Fibroblast of skin of left quadriceps (primary cell): Measurements from ENCODE around the gene DUSP5.
"Not testable (repeated sequence)": the region's sequence is repeated elsewhere in the genome, so short reads cannot be mapped to it uniquely, and the experiment has no call there.

ENCODE experiments used
- DNase-seq, 2 experiments: peaks; one replicate each; pipeline ENCODE4 v3.0.0-alpha.2; 2013; ENCODE audit warnings: low read depth in 2 of 2

The DUSP5 gene

DNA sequence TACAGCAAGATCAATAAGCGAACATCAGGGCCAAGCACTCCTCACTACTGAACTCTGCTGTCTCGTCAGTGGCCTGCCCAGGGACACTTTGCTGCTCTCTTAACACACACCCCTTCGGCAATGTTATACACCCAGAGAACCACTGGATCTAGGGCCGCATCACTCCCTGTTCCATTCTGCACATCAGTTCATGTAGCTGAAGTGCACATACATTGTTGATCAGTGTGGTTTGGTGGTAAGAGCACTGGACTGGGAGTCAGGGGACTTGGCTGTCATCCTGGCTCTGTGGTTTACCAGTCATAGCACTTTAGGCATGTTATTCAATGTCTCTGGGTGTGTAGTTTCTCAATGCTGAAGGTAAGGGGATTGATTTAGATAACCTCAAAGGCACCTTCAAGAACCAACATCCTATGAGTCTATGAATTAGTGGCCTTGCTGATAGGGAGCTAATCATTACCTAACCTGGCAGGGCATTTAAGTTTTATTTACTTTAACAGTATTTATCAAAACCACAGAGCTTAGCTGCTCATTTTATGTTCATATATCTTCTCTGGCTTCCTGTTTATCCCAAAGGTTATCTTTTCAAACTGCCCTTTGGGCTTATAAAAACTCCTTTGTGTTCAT lies 24.8 kb downstream of the DUSP5 start:
- DNase-seq, result no peak

DNA sequence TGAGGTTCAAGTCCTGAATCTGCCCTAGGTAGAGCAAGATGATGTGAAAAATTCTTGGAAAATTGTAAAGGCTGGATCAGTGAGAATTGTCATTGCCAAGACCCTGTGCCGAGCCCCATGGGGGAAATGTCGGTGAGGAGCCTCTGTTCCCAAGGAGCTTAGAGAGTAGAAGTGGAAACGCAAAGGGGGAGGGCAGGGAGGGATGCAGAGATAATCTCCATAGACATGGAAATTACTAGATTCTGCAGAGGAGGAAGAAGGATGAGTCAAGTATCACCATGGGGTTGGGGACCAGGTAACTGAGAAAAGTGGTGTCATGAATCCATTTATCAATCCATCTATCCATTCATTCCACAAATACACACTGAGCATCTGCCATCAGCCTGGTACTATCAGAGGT lies 26.0 kb downstream of the DUSP5 start:
- DNase-seq, result no peak

DNA sequence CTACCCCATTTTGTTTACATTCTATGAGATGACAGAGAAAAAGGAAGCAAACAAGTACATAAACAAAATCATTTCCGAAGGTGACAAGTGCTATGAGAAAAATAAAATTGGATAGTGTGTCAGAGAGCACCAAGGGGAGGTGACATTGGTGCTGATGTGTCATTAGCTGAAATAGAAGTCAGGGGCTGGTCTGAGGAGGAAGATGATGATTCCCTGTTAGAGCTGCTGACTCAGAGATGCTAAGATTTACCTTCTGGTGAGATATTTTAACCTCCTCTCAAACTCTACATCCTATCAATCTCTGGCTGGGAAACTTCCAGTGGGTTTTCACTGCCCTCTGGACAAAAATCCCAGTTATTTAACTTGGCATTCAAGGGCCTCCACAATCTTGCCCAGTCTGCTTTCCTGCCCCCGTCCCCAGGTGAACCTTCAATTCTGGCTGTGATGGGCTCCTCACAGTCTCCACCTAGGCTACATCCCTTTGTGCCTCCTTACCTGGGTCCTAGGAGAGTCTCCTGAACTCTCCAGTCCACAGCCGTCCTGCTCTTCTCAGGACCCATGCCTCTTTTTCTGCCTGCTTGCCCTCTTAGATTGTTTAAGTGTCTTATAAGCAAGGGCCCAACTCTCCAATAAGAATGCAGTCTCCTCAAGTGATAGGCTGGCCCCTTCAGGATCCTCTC lies 26.6 kb downstream of the DUSP5 start:
- no peak for DNase-seq

DNA sequence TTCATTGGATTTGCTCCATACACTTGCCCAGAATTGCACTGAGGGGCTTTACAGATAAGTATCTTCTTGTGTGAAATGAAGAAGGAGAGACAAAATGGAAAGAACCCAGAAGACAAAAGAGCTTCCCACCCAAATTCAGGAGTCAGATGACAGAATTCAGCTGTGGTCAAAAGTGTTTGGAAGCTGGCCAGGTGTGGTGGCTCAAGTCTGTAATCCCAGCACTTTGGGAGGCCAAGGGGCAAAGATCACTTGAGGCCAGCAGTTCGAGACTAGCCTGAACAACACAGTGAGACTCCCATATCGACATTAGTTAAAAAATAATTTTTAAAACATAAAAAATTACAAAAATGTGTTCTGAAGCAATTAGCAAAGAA lies 27.1 kb downstream of the DUSP5 start:
- DNase-seq, result no peak

DNA sequence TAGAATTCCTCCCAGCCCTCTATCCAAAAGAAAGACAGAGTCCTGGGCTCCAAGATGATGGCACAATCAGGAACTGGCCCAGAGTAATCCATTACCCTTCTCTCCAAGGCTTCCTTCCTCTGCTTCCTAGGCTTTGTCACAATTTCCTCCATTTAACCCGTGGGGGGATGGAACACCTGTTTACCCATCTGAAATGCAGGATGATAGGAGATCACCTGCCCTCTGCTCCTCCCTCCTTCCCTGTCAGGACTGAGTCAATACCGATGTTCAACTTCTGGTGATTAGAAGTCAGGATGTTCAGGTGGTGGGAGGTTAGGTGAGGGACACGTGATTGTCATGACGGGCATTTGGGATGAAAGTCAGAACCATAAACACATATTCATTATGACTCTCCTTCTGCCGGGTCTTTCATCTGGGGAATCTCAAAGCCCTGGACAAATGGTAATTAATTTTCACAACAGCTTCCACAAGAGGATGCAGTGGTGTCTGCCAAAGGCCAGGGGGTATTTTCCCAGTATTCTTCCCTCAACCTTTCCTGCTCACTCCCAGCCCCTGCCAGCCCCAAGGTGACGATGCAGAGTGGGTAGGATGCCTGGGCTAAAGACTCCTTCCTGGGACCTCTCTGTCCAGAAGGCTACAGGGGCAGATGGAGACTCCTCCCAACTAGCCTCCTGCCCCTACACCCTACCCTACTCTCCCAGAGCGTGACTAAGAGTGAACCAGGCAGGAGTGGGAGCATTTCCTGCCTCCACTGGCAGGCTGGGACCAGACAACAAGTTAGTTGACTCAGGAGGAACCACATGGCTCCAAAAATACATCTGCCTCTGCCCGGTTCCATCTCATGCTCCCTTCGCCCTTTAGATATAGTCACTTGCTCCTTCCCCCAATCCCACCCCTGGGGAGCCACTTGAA lies 27.9 kb downstream of the DUSP5 start:
- DNase-seq, result no peak

DNA sequence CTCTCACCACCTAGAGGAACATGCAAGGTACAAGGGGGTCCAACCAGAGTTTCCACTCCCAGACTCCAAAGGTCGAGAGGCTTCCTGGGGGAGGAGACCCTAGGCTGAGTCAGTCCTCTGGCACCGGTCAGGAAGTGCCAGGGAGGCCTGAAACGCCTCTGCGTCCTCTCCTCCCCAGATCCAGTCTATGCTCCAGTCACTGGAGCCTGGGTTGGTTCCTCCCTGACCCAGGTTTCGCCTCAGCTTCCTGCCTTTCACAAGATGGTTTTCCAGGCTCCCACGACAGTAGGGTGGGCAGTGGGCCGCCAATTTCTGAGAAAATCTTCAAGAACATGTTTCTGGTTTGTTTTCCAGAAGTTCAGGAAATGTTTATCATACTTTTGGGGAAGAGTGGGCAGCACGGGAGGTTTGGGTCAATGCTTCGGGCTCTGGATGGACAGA lies 30.0 kb downstream of the DUSP5 start:
- no peak for DNase-seq

DNA sequence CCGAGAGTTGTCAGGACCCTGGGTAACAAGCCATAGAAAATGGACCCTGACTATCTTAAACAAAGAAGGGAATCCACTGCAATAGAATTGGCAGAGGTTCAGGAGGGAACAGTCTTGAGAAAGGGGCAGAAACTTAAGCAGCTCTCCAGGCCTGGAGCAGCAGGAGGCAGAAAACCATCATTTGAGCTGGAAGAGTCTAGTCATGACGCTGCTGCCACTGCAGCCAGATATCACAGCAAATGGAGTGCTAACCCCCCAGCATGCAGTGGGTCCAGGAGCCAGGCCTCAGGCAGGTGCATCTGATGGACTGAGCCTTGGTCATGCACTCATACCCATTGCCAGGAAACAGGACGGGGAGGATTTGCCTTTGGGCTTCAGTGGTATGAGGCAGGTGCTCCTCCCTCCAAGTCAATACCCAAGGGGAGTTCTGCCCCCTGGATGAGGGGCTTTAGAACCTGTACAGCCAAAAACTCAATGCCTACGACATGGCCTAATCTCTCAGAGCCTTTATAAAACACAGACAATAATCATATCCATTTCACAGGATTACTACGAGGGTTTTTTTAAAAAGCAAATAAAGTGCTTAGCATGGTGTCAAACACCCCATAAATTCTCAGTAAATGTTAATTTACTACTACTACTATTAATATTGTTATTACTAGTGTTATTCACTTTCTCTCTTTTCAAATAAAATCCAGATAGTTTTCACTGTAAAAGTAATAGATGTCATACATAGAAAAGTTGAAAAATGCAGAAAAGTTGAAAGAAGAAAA lies 30.7 kb downstream of the DUSP5 start:
- DNase-seq, result no peak

DNA sequence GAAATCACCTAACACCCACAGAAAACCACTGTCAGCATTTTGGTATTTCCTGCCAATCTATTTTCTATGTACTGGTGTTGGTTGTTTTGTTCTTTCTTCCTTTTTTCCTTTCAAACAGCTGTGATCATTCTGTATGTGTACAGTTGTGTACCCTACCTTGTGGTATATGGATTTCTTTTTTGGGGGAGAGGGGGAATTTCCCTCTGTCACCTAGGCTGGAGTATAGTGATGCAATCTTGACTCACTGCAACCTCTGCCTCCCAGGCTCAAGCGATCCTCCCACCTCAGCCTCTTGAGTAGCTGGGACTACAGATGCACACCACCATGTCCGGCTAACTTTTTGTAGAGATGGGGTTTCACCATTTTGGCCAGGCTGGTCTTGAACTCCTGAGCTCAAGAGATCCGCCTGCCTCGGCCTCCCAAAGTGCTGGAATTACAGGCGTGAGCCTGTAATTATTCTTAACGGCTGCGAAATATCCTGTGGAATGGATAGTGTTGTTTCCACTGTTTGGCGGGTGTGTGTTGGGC lies 31.4 kb downstream of the DUSP5 start:
- not testable (repeated sequence) for DNase-seq

DNA sequence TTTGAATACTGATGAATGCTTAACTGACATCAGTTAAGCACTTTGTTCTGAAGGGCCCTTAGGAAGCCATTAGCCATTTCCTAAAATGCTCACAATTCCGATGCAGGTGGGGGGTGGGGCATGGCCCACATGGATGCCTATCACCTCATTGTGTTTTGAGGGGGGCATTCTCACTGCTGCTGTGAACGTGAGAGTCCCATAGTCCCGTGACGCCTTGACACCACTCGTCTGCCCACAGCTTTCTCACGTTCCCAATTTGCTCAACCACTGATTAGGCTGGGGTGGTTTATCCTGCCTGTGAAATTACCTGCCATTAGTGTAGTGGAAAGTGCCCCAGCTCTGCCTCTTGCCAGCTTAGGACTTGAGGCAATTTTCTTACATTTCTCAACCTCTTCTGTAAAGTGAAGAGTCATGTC lies 31.9 kb downstream of the DUSP5 start:
- DNase-seq, result no peak

DNA sequence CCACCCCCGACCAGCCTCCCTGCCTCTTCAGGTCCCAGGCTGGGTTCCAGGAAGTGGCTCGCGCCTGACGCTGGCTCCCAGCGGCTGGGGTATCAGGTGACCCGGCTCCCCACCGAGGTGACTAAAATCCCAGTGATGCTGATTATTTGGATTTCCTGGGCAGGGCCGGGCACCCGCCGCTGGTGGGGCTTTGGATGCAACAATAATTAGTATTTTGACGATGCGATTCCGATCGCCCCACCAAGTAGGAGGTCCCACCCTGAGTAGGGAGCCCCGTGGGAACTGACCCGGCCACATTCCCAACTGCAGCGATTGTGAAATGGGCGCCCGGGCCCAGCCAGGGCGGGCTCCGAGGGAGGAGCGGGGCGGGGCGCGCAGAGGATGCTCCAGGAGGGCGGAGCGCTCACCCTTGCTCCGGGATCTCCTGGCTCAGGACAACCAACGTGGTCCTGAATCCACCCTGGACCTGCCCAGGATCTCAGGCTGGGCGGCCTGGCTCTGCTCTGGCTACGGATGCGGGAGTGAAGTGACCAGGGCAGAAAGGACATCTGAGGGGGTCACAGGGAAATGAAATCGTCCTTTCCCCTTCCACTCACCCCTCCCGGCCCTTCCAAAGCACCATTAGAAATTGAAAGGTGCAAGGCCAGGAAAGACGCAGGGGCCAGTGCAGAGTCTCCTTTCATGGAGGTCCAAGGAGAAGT lies 32.6 kb downstream of the DUSP5 start:
- no peak for DNase-seq

DNA sequence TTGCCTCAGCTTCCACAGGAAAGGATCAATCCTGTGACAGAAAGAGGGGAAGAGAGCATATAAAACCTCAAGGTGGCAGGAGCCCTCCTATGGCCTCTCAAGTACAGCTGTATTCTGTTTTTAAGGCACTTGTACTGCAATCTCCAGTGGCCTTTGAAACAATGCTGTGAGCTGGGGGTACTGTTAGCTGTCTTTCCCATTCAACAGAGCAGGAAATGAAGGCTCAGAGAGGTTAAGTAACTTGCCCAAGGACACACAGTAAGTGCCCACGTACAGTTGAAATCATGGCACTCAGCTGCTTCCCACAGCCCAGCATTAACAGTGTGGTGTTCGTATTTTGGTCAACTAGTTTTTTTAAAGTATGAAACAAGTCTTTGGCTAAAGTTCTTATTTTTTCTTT lies 34.0 kb downstream of the DUSP5 start:
- DNase-seq, result no peak

DNA sequence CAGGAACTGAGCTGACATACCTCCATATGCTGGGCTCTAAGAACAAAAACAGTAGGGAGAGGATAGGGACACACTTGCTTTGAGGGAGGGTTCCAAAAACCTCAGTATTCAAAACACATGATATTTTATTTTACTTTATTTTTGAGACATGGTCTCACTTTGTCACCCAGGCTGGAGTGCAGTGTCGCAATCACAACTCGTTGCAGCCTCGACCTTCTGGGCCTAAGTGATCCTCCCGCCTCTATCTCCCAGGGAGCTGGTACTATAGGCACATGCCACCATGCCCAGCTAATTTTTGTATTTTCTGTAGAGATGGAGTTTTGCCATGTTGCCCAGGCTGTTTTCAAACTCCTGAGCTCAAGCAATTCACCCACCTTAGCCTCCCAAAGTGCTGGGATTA lies 34.9 kb downstream of the DUSP5 start:
- DNase-seq, result not testable (repeated sequence)

DNA sequence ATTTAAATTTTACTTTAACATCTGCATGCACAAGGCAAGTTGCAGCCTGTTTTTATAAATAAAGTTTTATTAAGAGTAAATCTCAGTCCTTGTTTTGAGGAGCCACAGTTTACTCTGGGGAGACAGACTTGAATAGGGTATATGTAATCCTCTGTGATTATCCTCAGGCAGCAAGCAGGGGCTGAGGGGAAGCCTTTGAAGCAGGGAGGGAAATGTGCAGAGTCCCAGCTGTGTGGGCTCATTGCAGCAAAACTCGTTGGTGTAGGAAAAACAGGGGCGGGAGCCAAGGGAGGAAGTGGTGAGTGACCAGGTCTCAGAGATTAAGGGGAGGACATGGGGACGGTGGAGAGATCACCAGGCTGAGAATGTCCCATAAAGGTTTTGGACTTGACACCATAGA lies 35.4 kb downstream of the DUSP5 start:
- DNase-seq, result no peak

DNA sequence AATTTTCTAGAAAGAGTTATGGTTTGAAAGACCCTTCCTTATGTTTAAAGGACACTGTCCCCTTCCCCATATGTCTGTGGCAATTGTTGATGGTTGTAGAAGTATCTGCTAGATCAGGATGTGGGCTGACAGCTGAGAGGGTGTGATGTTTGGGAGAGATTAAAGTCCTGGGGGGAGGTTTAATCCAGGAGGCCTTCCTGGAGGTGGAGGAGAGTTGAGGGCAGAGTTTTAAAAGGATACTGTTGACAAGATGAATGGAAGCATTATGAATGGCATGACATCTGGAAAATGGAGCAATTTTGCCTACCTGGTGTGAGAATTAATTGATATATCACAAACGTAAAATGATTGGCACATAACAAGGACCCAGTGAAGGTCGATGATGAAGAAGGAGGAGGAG lies 36.9 kb downstream of the DUSP5 start:
- no peak for DNase-seq

DNA sequence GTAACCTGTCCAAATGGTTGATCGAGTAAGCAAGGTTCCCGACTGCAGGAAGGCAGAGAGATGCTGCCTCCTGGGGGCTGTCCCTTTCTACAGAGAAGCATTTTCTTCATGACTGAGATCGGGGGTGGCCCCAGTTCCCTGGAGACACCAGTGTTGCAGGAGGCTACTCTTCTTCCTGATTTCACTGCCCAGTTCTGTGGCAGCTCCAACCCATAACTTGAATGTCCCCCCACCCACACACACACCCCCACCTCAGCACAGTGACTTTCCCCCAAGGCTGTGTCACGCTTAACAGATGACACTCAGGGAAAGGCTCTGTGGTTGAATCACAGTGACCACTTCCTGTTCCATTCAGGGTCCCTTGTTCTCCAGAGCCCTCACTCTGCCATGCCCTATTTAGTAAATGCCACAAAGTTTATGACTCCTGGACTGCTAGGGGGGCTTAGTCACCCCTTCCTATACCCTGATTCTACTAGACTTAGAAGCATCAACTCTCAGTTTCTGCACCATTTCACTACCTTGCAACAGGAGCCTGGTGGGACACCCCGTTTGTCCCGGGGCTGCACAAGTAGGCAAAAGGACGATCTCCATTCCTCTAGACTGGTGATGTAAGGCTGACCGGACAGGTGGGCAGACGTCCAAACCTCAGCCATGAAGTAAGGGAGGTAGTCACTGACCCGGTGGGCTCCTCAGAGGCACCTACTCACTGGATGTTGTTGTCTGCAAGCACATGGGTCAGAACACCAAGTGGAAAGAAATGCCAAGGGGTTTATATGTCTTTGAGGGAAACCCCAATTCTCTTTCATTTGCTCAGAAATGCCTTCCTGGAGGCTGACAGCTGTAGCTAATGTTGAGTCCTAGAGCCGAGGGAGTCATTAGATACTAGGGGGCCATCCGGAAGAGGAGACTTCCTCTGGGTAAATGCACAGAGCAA lies 38.5 kb downstream of the DUSP5 start:
- DNase-seq, result no peak

DNA sequence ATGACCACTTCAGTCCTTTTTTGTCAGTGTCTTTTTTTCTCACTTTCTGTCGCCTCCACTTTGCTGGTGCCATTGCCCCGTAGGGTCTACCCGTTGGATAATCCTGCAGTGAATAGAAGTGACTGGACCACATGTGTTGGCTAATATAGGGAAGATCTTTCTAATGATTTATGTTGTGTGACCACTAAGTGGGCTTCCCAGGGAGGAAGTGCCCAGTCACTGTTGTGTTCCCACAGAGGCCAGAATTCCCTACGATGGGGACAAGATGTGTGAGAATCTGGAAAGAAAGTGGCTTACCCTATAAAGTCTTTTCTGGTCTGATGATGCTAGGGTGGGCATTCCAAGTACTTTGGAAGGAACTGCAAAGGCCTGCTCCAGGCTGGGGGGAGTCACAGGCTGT lies 41.4 kb downstream of the DUSP5 start:
- no peak for DNase-seq

DNA sequence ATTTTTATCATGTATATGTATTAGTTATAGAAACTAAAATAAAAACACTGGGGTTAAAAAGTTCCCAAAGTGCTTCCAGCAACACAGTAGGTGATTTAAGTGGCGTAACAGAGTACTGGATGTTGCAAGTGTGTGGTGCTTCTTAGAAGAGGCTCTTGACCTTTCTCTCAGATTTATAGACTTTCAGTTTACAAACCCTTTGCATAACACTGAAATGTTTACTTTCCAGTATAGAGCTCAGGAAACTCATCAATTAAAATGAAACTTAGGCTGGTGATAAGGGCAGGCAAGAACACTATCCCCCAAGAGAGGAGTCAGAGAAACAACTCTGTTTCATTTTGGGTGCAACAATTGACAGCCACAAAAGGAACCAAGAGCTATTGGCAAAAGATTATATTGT lies 42.3 kb downstream of the DUSP5 start:
- DNase-seq, result no peak

DNA sequence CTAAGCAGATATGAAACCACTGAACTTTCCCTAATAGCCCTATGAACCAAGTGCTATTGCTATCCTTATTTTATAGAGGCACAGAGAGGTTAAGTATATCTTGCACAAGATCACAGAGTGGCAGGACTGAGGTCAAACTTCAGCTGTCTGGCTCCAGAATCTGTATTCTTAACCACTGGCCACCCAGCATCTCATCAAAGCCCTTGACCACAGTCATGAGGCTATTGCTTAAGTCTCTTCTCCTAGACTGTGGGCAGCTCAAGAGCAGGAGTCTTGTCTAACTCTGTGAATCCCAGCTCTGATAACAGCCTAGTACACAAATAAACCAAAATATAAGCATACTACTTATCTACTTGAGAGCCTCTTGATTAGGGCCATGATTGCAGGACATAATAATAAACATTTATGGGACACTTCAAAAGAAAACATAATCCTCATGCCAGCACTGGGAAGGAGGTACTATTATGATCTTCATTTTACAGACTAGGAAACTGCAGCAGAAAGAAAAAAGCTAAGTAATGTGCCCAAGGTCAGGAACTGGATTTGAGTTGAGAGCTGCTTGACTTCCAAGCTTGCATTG lies 47.3 kb downstream of the DUSP5 start:
- no peak for DNase-seq

DNA sequence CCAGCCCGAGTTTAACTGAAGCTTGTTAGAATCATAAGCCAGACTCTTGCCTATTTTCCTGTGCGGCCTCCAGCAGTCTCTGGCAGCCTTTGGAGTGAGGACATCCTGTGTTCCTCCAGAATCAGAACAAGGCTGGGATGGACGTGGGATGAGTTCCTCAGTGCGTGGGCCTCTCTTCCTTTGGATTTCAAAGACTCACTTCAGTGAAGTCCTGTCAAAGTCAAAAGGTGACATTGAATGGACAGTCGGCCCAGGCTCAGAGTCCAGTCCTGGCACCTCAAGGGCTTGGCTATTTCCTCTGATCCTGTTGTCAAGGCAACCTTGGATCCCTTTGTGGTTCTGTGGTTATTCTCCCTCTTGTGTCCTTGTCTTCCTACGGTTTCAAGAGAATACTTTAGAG lies 48.4 kb downstream of the DUSP5 start:
- no peak for DNase-seq
